H9 (cell line): ENCODE results near the gene SCNN1B. TPM values are rescaled to one million over a fixed set of nuclear protein-coding genes. Genes with fewer than 3 reads are reported as not detected.

Source experiments
- DNase-seq: peaks from one replicate; pipeline ENCODE4 v3.0.0-alpha.2; 2017
- H2AFZ ChIP-seq: one replicate; pipeline ENCODE4 v1.6.1; 2013; ENCODE audit warnings: mild to moderate bottlenecking, low read length, control low read depth, moderate library complexity
- H2AK5ac ChIP-seq: 2 replicates; pipeline ENCODE4 v1.6.1; 2013; ENCODE audit warnings: low read length, control low read depth, mixed read lengths; ENCODE audit not compliant: insufficient read length
- H2BK120ac ChIP-seq: one replicate; pipeline ENCODE4 v1.6.1; 2013; ENCODE audit warnings: low read depth, mild to moderate bottlenecking, low read length, control low read depth, inconsistent platforms; ENCODE audit not compliant: poor library complexity, severe bottlenecking
- H2BK12ac ChIP-seq: 2 replicates; pipeline ENCODE4 v1.6.1; 2013; ENCODE audit warnings: low read length, control low read depth, mixed read lengths, low read depth; ENCODE audit not compliant: insufficient read length
- H2BK15ac ChIP-seq: 2 replicates; pipeline ENCODE4 v1.6.1; 2013; ENCODE audit warnings: low read depth, low read length, control low read depth
- H2BK20ac ChIP-seq: one replicate; pipeline ENCODE4 v1.6.1; 2013; ENCODE audit warnings: low read depth, mild to moderate bottlenecking, low read length, control low read depth, inconsistent platforms; ENCODE audit not compliant: poor library complexity, severe bottlenecking
- H2BK5ac ChIP-seq: 2 replicates; pipeline ENCODE4 v1.6.1; 2013; ENCODE audit warnings: low read length, control low read depth, mixed read lengths; ENCODE audit not compliant: insufficient read length
- H3K14ac ChIP-seq: 2 replicates; pipeline ENCODE4 v1.6.1; 2013; ENCODE audit warnings: low read length, control low read depth; ENCODE audit not compliant: insufficient read depth
- H3K18ac ChIP-seq: 2 replicates; pipeline ENCODE4 v1.6.1; 2013; ENCODE audit warnings: low read depth, mild to moderate bottlenecking, mixed read lengths, low read length, control low read depth; ENCODE audit not compliant: insufficient read length
- H3K23ac ChIP-seq: 2 replicates; pipeline ENCODE4 v1.6.1; 2013; ENCODE audit warnings: low read length, control low read depth, mixed read lengths, low read depth; ENCODE audit not compliant: insufficient read length
- H3K23me2 ChIP-seq: 2 replicates; pipeline ENCODE4 v1.6.1; 2013; ENCODE audit warnings: low read depth, mild to moderate bottlenecking, mixed read lengths, low read length, control low read depth; ENCODE audit not compliant: insufficient read length, poor library complexity, severe bottlenecking
- H3K27ac ChIP-seq: 2 replicates; pipeline ENCODE4 v1.5.1; 2013; ENCODE audit warnings: low read length, control low read depth, mixed read lengths, low read depth; ENCODE audit not compliant: insufficient read length
- H3K27me3 ChIP-seq: 2 replicates; pipeline ENCODE4 v1.6.1; 2013; ENCODE audit warnings: low read length, control low read depth, inconsistent platforms; ENCODE audit not compliant: insufficient read depth
- H3K4ac ChIP-seq: 2 replicates; pipeline ENCODE4 v1.6.1; 2013; ENCODE audit warnings: low read depth, mild to moderate bottlenecking, control low read depth, inconsistent platforms, low read length, moderate library complexity
- H3K4me1 ChIP-seq: 2 replicates; pipeline ENCODE4 v1.6.1; 2013; ENCODE audit warnings: low read length, control low read depth, inconsistent platforms; ENCODE audit not compliant: insufficient read depth
- H3K4me2 ChIP-seq: 2 replicates; pipeline ENCODE4 v1.6.1; 2013; ENCODE audit warnings: low read length, control low read depth, mixed read lengths; ENCODE audit not compliant: insufficient read length, insufficient read depth
- H3K56ac ChIP-seq: 2 replicates; pipeline ENCODE4 v1.6.1; 2013; ENCODE audit warnings: low read depth, mild to moderate bottlenecking, mixed read lengths, low read length, control low read depth; ENCODE audit not compliant: insufficient read length
- H3K79me1 ChIP-seq: 2 replicates; pipeline ENCODE4 v1.6.1; 2013; ENCODE audit warnings: low read depth, mild to moderate bottlenecking, moderate library complexity, low read length, control low read depth, inconsistent platforms; ENCODE audit not compliant: insufficient read depth, poor library complexity, severe bottlenecking
- H3K79me2 ChIP-seq: 2 replicates; pipeline ENCODE4 v1.6.1; 2013; ENCODE audit warnings: low read length, control low read depth, inconsistent platforms; ENCODE audit not compliant: insufficient read depth
- H3K9ac ChIP-seq: 2 replicates; pipeline ENCODE4 v1.6.1; 2013; ENCODE audit warnings: low read length, control low read depth, mixed read lengths; ENCODE audit not compliant: insufficient read length; ENCODE audit errors: extremely low read depth
- H3K9me3 ChIP-seq: one replicate; pipeline ENCODE4 v1.6.1; 2013; ENCODE audit warnings: low read depth, low read length, inconsistent platforms; ENCODE audit not compliant: control insufficient read depth
- H3T11ph ChIP-seq: one replicate; pipeline ENCODE4 v1.6.1; 2013; ENCODE audit warnings: mild to moderate bottlenecking, low read length, control low read depth, inconsistent platforms
- H4K20me1 ChIP-seq: one replicate; pipeline ENCODE4 v1.6.1; 2013; ENCODE audit not compliant: control insufficient read depth, insufficient read length, insufficient read depth
- H4K5ac ChIP-seq: 2 replicates; pipeline ENCODE4 v1.6.1; 2013; ENCODE audit warnings: low read depth, mild to moderate bottlenecking, mixed read lengths, low read length, control low read depth; ENCODE audit not compliant: insufficient read length
- H4K8ac ChIP-seq: replicated peaks from 2 replicates; pipeline ENCODE4 v1.6.1; 2013; ENCODE audit warnings: low read length, control low read depth, mixed read lengths, low read depth; ENCODE audit not compliant: insufficient read length
- H4K91ac ChIP-seq: 2 replicates; pipeline ENCODE4 v1.6.1; 2013; ENCODE audit warnings: low read depth, mild to moderate bottlenecking, moderate library complexity, mixed read lengths, low read length, control low read depth; ENCODE audit not compliant: insufficient read length
- H3K27ac Mint-ChIP-seq, 3 experiments: 2 replicates in 2 of 3; 3 replicates in 1 of 3; pipeline ENCODE4 v1.8.0; 2020 to 2021; ENCODE audit warnings: mixed read lengths in 3 of 3, mild to moderate bottlenecking in 1 of 3, moderate library complexity in 1 of 3
- H3K27me3 Mint-ChIP-seq: 2 replicates; pipeline ENCODE4 v1.8.0; 2021; ENCODE audit warnings: low read depth, mild to moderate bottlenecking, moderate library complexity, mixed read lengths
- H3K36me3 Mint-ChIP-seq, 3 experiments: 2 replicates in 2 of 3; 3 replicates in 1 of 3; pipeline ENCODE4 v1.8.0; 2020 to 2021; ENCODE audit warnings: low read depth in 3 of 3, mixed read lengths in 3 of 3; ENCODE audit not compliant: insufficient read depth in 1 of 3
- H3K4me1 Mint-ChIP-seq, 2 experiments: 2 replicates each; pipeline ENCODE4 v1.8.0; 2020; ENCODE audit warnings: mixed read lengths in 2 of 2
- H3K4me3 Mint-ChIP-seq, 2 experiments: 2 replicates in 1 of 2; 3 replicates in 1 of 2; pipeline ENCODE4 v1.8.0; 2020 to 2021; ENCODE audit warnings: mild to moderate bottlenecking in 2 of 2, mixed read lengths in 2 of 2, moderate library complexity in 1 of 2
- H3K9me3 Mint-ChIP-seq, 2 experiments: 2 replicates in 1 of 2; 3 replicates in 1 of 2; pipeline ENCODE4 v1.8.0; 2020; ENCODE audit warnings: mild to moderate bottlenecking in 2 of 2, mixed read lengths in 2 of 2, moderate library complexity in 1 of 2
- total RNA-seq: library from RNA; stranded (reverse); gene quantifications from 2 replicates; pipeline ENCODE4 v1.2.1, GENCODE V29; 2021
- TF ChIP-seq, protein P1 (sequence below): fragments of 200-600 bp; sonication (generic); conservative IDR thresholded peaks from 3 replicates; pipeline ENCODE4 v1.8.0; 2021; ENCODE audit warnings: antibody characterized with exemption, mild to moderate bottlenecking

Gene SCNN1B
- total RNA-seq, 1 experiment from 2014 or later: 0.11 TPM

DNA sequence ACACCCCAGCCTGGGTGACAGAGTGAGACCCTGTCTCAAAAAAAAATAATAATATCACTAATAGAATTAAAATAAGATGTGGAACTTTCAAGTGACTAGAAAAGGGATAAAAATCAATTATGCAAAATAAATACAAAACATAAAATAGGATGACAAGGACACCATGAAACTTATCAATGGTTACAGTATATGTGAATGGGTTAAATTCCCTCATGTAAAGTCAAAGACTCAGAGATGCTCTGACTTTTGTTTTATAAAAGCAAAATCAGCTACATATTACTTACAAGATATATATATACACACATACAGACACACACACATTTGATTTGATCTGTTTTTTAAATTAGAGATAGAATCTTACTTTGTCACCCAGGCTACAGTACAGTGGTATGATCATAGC, 33.5 kb upstream of the SCNN1B start:
- Histone ChIP-seq H3K9ac (no peak overlapping the region), H4K20me1 (no peaks in the 10 kb centered on the region), H4K8ac (no peak overlapping the region), H2AK5ac (no peak overlapping the region), H3K4me1 (no peaks in the 10 kb centered on the region), H2AFZ (no peak overlapping the region), H3K79me1 (no peaks in the 10 kb centered on the region), H2BK120ac (no peak overlapping the region), H3K18ac (no peak overlapping the region), H4K91ac (no peak overlapping the region), H2BK20ac (no peak overlapping the region), H3K9me3 (no peaks in the 10 kb centered on the region), H4K5ac (no peak overlapping the region), H3K79me2 (no peaks in the 10 kb centered on the region), H3K23ac (no peak overlapping the region), H3K4ac (no peak overlapping the region), H3K27me3 (no peaks in the 10 kb centered on the region), H3T11ph (no peak overlapping the region), H3K4me2 (no peak overlapping the region), H3K56ac (no peak overlapping the region), H3K27ac (no peak overlapping the region), H2BK5ac (no peak overlapping the region), H2BK12ac (no peak overlapping the region), H2BK15ac (no peak overlapping the region), H3K23me2 (no peaks in the 10 kb centered on the region), H3K14ac (no peak overlapping the region)
- H3K36me3 Mint-ChIP-seq: peaks cover 0 to 1% (median 0%) of the 10 kb centered on the region in 3 experiments; a peak in 1 of 7 replicates
- peaks cover 2% of the 10 kb centered on the region; the same call in 1 of the 2 replicates for H3K27me3 Mint-ChIP-seq
- no peak overlapping the region for H3K4me3 Mint-ChIP-seq
- TF ChIP-seq, protein P1, sequence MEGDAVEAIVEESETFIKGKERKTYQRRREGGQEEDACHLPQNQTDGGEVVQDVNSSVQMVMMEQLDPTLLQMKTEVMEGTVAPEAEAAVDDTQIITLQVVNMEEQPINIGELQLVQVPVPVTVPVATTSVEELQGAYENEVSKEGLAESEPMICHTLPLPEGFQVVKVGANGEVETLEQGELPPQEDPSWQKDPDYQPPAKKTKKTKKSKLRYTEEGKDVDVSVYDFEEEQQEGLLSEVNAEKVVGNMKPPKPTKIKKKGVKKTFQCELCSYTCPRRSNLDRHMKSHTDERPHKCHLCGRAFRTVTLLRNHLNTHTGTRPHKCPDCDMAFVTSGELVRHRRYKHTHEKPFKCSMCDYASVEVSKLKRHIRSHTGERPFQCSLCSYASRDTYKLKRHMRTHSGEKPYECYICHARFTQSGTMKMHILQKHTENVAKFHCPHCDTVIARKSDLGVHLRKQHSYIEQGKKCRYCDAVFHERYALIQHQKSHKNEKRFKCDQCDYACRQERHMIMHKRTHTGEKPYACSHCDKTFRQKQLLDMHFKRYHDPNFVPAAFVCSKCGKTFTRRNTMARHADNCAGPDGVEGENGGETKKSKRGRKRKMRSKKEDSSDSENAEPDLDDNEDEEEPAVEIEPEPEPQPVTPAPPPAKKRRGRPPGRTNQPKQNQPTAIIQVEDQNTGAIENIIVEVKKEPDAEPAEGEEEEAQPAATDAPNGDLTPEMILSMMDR: no peak
- no peak for DNase-seq
- no peak overlapping the region for H3K27ac Mint-ChIP-seq
- 0 out of 5 replicates have a peak, but pooled peaks cover 0 to 2% of the 10 kb centered on the region in 2 experiments for H3K9me3 Mint-ChIP-seq
- H3K4me1 Mint-ChIP-seq: no peaks in the 10 kb centered on the region
